HG03460 (cell line): ENCODE measurements around the gene ANKRD50.

Experiments
- ATAC-seq: cut with Tn5 transposase; IDR thresholded peaks from one replicate; pipeline ENCODE4 v1.9.1; 2021; ENCODE audit not compliant: unreplicated experiment

Gene ANKRD50

GRCh38 chr4:124712372-124713184 is at the start of gene ANKRD50:
Gene ANKRD50 (minus strand): TSS chr4:124712732. CDS start chr4:124710511, 2,221 bp downstream.
- peak; percentile 67 for ATAC-seq

GRCh38 chr4:124757126-124757525 is 44.6 kb upstream of the ANKRD50 start:
- no peak for ATAC-seq

- no peak for ATAC-seq
Observed at GRCh38 chr4:124754681-124755080, 42.1 kb upstream of the ANKRD50 start.

- no peak for ATAC-seq
Observed at GRCh38 chr4:124753941-124754581, 41.5 kb upstream of the ANKRD50 start.

GRCh38 chr4:124749421-124749820 is 36.9 kb upstream of the ANKRD50 start:
- no peak for ATAC-seq

GRCh38 chr4:124748965-124749364 is 36.4 kb upstream of the ANKRD50 start:
- no peak for ATAC-seq

- no peak for ATAC-seq
Observed at GRCh38 chr4:124745985-124746801, 33.7 kb upstream of the ANKRD50 start.

- no peak for ATAC-seq
Observed at GRCh38 chr4:124743711-124744110, 31.2 kb upstream of the ANKRD50 start.

- no peak for ATAC-seq
Observed at GRCh38 chr4:124740501-124740900, 28.0 kb upstream of the ANKRD50 start.

- ATAC-seq, result no peak
Observed at GRCh38 chr4:124738994-124739393, 26.5 kb upstream of the ANKRD50 start.

GRCh38 chr4:124737619-124738018 is 25.1 kb upstream of the ANKRD50 start:
- ATAC-seq, result no peak

GRCh38 chr4:124736526-124736925 is 24.0 kb upstream of the ANKRD50 start:
- ATAC-seq, result no peak

- ATAC-seq, result no peak
Observed at GRCh38 chr4:124727331-124727890, 14.9 kb upstream of the ANKRD50 start.

GRCh38 chr4:124726269-124726668 is 13.7 kb upstream of the ANKRD50 start:
- ATAC-seq, result no peak

- no peak for ATAC-seq
Observed at GRCh38 chr4:124722071-124722470, 9.5 kb upstream of the ANKRD50 start.

- ATAC-seq, result no peak
Observed at GRCh38 chr4:124717101-124717500, 4.6 kb upstream of the ANKRD50 start.

GRCh38 chr4:124713185-124713592 is 657 bp upstream of the ANKRD50 start:
- ATAC-seq, result peak; percentile 38

GRCh38 chr4:124711471-124712371 is 811 bp downstream of the ANKRD50 start:
- peak; percentile 30 for ATAC-seq

- ATAC-seq, result no peak
Observed at GRCh38 chr4:124710911-124711310, 1.6 kb downstream of the ANKRD50 start.
